Stimulated activated CD4-positive, alpha-beta T cell treated with anti-CD3 and anti-CD28 coated beads, TNF-alpha, amount 100 ng/mL, for 48 hours (primary cell): ENCODE results near the gene ADCY9.
"Not testable (repeated sequence)": the region's sequence is repeated elsewhere in the genome, so short reads cannot be mapped to it uniquely, and the experiment has no call there.

ENCODE experiments used
- DNase-seq, 3 donors: peaks; one replicate each; pipeline ENCODE4 v3.0.0-alpha.2; 2020; ENCODE audit warnings: low read depth in 3 of 3

Gene ADCY9

DNA sequence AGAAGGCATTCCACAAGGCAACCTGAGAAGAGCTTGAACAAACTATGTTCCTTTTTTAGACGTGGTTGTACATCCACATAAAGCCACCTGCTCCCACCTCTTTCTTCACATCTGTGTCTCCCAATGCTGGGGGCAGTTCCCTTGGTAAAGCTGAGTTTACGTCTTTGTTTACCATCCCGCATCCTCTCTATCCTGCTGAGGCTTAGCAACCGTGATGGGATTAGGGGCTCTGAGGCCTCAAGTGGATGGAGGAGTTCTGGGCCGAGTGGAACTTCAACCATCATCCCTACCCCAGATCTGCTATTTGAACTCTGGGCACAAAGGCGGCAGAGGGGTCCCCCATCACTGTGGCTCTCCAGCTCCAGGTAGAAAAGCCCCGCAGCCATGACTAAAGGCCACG is 141.5 kb downstream of the ADCY9 start:
- no peak for DNase-seq

GRCh38 chr16:3971706-3972105 is 144.5 kb downstream of the ADCY9 start:
- DNase-seq = no peak

DNA sequence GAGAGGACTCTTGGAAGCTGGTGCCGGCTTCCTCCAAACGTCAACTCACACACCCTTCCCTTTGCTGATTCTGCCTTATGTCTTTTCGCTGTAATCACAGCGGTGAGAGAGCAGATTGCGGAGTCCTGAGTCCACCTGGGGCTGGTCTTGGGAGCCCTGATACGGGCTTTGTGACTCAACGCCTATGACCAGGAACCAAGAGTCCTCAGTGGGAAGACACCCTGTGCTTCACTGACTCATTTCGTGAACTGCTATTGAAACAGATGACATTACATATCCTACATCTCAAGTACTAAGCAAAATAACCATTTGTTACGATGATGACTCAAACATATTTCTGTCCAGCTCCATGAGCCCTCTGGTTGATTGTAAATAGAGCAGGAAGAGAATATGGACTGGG is 145.0 kb downstream of the ADCY9 start:
- no peak for DNase-seq

GRCh38 chr16:3968551-3968950 is 147.7 kb downstream of the ADCY9 start:
- no peak for DNase-seq

DNA sequence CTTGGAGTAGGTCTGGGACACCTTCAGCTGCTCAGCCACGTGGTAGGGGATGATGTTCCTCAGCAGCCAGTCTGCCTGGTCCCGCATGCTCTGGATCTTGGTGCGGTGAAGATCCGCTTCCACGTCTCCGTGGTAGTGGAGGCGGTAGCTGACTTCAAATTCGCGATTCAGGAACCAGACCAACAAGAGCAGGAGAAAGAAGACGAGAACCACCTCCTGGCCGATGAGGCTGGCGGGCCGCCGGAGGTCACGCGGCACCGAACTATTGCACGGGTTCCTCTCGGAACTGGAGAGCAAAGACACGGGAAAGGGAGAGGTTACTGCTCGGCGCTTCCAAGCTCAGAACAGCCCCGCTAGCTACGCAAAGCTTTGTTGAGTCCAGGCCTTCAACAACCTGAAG is 149.6 kb downstream of the ADCY9 start:
- no peak for DNase-seq

- no peak for DNase-seq
Measured at GRCh38 chr16:3965781-3966582, 150.3 kb downstream of the ADCY9 start.

DNA sequence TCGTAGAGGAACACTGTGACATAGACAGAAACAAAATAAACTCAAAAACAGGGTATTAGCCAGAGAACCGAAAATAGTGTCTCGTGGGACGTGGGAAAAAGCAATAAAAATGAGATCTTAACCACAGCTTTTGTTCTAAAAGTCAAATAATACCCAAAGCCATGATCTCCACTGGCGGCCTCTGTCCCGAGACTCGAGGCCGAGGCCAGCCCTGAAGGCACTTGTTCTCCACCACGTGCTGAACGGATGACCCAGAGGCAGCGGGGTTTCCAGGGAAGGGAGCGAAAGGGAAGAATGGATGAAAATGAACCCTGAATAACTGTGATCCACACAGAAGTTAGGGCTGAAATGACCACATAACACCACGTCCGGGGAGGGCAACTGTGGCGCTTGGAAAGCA is 150.9 kb downstream of the ADCY9 start:
- no peak for DNase-seq

- no peak for DNase-seq
Measured at GRCh38 chr16:3964686-3965290, 151.5 kb downstream of the ADCY9 start.

DNA sequence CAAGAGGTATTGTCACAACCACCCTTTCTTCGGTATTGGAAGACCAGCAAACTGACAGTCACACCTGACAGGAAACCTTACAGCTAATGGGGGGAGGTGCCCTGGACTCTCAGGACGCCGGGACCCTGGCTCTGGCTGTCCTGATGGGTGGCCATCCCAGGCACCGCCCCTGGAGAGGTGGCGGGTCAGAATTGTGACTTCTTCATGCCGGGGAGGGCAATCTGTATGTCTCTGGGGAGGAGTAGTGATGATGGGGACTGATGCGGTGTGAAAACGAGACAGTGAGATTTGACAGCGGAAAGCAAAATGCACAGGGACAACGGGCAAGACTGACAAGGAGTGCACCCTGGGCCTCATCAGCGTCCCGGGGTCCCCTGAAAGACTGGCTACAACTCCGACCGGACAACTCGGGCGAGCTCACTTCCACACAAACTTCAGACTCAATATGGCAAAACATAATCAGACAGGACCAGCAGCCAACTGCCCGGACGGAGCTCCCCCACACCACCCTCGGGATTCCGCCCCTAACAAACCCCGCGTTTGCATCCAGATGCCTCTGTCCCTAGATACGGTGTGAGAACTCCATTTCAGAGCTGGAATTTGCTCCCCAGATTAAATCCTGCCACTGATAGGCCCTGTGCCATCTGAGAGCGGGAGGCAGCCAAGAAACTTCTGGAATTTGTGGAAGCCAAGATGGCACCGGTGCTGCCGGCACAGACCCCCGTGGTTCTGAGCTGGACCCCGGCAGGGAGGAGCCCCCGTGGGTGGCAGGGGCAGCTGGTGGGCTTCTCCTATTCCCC is 152.2 kb downstream of the ADCY9 start:
- no peak for DNase-seq

GRCh38 chr16:3963203-3963602 is 153.0 kb downstream of the ADCY9 start:
- no peak for DNase-seq

GRCh38 chr16:3961449-3961849 is 154.8 kb downstream of the ADCY9 start:
- no peak for DNase-seq

GRCh38 chr16:3959926-3960590 is 156.2 kb downstream of the ADCY9 start:
- DNase-seq = not testable (repeated sequence)

DNA sequence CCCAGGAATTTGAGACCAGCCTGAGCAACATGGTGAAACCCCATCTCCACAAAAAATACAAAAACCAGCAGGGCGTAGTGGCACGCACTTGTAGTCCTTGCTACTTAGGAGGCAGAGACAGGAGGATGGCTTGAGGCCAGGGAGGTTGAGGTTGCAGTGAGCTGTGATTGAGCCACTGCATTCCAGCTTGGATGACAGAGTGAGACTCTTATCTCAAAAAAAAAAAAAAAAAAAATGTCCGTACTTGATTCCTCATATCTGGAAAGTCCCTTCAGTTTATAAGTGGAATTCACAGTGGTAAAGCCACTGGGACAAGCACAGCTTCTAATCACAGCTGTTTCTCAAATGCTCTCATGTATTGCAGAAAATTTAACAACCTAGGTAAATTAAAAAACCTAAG is 157.1 kb downstream of the ADCY9 start:
- no peak for DNase-seq

GRCh38 chr16:3957344-3957980 is 158.8 kb downstream of the ADCY9 start:
- no peak for DNase-seq

- no peak for DNase-seq
Measured at GRCh38 chr16:3954411-3954921, 161.8 kb downstream of the ADCY9 start.

DNA sequence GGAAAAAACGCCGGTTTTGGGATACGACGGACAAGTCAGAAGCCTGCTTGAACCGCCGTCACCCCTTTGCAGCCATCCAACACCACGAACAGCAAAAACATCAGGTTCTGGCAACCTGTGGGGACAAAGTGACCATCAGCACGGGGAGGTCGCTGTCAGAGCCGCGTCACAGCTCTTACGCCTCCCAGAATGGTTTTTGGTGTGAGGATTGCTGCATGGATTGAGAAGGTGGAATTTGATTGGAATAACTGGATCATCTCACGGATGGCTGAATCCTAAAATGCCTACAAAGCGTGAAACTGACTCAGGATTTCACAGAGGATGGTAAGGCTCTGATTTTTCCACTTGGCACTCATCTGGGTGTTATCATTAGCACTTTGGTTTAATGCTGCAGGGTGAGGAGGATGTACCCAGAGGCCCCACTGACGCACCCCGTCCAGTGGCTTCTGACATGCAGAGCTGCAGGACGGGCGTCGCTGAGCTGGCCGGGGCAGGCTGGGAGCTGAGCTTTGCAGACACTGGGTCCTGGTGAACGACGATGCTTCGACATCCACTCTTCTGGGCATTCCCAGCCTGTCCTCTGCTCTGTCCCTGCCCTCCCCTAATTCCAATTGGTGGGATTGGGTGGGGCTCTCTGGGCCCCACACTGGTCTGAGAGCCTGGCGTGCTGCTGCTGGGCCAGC is 162.4 kb downstream of the ADCY9 start:
- DNase-seq = no peak

DNA sequence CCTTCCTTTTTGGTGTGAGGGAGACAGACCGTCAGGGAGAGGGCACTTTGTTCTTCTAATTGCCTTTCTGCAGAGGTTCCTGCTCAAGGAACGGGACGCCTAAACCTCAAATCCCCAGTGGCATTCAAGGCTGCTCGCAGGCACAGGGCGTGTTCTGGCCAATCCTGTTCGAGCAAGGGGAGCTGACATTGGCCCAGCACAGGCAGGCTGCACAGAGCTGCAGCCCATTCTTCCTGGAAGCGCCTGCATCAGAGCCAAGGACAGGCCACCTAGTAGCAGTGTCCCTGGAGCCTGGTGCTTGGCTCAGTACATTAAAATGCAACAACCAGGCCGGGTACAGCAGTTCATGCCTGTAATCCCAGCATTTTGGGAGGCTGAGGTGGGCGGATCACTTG is 163.5 kb downstream of the ADCY9 start:
- DNase-seq = no peak

- DNase-seq = no peak
Measured at GRCh38 chr16:3951861-3952736, 164.1 kb downstream of the ADCY9 start.

DNA sequence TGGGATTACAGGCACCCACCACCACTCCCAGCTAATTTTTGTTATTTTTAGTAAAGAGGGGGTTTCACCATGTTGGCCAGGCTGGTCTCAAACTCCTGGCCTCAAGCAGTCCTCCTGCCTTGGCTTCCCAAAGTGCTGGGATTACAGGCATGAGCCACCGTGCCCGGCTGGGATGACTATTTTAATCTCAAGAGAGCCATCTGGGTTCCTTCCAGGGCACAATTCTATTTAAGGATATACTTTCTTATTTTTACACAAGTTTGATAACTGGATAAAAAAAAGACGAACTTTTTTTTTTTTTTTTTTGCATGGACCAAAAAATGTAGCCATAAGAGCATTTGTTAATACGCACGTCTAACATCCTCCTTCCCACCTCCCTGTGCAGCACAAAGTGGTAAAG is 164.9 kb downstream of the ADCY9 start:
- DNase-seq = not testable (repeated sequence)
